ENCODE measurements around the gene CD84.
"Not testable (repeated sequence)": the region's sequence is repeated elsewhere in the genome, so short reads cannot be mapped to it uniquely, and the experiment has no call there.

The CD84 gene

DNA sequence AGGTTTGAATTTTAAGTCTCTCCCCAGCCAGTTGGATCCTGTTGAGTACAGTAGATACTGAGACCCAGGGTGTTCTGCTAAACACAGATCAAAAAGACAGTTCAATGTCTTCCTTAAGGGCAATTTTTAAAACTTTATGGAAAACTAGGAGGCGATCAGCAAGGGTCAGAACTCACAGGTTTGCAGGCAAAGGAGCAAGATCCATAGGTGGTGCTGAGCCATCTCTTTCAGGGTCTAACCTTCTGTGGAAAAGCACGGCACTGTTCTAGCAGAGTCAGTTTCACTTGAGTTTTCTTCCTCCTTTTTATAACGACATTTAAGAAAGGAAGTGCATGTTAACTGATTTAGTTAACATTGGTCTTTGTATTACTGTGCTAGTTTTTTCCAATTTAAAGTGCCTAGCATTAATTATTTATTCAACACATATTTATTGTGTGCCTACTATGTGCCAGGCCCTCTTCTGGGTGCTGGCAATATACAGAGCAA is at the start of gene CD84:
TSS of gene CD84 (minus strand) at position 281 of the 486 bp plus-strand sequence. CDS start at position 222, 59 bp downstream.
- in situ Hi-C loops (cut with MboI; ENCODE audit: low sequenced_read_pairs), result no loop called here

GRCh38 chr1:160628799-160629263 is 49.5 kb upstream of the CD84 start:
- in situ Hi-C loops (cut with MboI; ENCODE audit: low sequenced_read_pairs), result no loop called here

DNA sequence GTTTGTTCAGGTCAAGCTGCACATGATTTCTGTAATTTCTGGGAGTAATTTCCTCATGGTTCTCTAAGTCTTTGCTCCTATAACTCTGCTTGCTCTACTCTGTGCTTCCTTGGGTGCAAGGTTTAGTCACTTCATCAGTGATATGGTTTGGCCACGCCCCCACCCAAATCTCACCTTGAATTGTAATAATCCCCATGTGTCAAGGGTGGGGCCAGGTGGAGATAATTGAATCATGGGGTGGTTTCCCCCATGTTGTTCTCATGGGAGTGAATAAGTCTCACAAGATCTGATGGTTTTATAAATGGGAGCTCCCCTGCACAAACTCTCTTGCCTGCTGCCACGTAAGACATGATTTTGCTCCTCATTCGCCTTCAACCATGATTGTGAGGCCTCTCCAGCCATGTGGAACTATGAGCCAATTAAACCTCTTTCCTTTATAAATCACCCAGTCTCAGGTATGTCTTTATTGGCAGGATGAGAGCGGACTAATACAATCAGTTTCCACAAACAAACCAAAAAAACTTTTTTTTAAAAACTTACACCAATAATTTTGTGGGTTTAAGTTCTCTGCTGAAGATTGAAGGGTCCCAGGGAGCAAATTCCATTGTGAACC is 48.5 kb upstream of the CD84 start:
- in situ Hi-C loops (cut with MboI; ENCODE audit: low sequenced_read_pairs), result not testable (repeated sequence)

DNA sequence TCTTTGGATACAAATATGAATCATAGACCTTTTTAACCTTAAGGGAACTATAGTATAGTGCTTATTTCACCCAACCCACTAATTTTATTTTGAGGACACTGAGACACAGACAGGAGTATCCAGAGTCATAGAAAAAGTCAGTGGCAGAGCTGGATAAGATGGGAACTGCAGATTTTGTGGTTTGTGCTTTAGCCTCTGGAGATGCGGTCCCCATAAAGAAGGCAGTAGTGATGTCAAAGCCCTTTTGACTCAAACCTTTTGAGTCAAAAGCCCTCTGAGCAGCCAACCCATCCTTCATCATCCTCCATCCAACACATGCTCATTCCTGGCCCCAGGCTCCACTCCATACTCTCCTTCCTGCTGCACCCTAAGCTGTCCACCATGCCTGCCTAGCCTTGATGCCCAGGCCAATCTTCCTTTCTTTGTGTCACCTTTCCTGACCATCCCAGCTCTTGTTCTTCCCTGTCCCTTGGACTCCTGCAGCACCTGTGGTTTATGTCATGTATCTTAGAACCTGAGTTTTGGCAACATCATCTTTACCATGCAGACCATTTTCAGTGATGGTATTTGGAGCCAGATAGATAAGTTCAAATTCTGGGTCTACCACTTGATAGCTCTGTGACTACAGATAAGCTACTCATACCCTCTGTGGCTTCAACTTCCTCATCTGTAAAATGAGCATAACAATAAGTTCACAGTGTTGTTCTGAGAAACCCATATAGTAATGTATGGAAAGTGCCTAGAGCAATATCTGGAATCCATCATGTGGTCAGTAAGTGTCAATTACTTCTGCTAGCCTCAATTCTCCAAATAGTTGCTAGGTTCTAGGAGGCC is 47.4 kb upstream of the CD84 start:
- in situ Hi-C loops (cut with MboI; ENCODE audit: low sequenced_read_pairs), result no loop called here

GRCh38 chr1:160625725-160626498 is 46.6 kb upstream of the CD84 start:
- in situ Hi-C loops (cut with MboI; ENCODE audit: low sequenced_read_pairs), result no loop called here

DNA sequence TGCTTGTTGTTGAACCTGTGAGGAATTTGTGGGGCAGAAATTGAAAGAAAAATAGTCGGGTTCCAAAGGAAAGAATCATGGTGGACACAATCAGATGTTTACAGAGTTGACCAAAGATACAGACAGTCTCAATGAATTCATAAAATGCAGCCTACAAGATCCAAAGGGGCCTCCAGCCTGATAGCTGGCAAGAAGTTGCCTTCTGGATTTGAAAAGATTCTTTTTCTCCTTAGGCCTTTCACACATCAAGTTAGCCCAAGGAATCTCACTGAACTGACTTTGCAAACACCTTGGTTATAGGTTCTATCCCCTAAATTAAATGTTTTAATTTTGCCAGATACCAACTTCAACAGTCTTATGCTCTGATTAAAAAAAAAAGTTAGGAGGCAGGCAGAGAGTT is 46.0 kb upstream of the CD84 start:
- in situ Hi-C loops (cut with MboI; ENCODE audit: low sequenced_read_pairs), result no loop called here

- in situ Hi-C loops (cut with MboI; ENCODE audit: low sequenced_read_pairs), result no loop called here
Measured at GRCh38 chr1:160624464-160624863, 45.2 kb upstream of the CD84 start.

- in situ Hi-C loops (cut with MboI; ENCODE audit: low sequenced_read_pairs), result no loop called here
Measured at GRCh38 chr1:160623862-160624261, 44.6 kb upstream of the CD84 start.

GRCh38 chr1:160623227-160623633 is 43.9 kb upstream of the CD84 start:
- in situ Hi-C loops (cut with MboI; ENCODE audit: low sequenced_read_pairs), result no loop called here

GRCh38 chr1:160622501-160623226 is 43.4 kb upstream of the CD84 start:
- in situ Hi-C loops (cut with MboI; ENCODE audit: low sequenced_read_pairs), result no loop called here

DNA sequence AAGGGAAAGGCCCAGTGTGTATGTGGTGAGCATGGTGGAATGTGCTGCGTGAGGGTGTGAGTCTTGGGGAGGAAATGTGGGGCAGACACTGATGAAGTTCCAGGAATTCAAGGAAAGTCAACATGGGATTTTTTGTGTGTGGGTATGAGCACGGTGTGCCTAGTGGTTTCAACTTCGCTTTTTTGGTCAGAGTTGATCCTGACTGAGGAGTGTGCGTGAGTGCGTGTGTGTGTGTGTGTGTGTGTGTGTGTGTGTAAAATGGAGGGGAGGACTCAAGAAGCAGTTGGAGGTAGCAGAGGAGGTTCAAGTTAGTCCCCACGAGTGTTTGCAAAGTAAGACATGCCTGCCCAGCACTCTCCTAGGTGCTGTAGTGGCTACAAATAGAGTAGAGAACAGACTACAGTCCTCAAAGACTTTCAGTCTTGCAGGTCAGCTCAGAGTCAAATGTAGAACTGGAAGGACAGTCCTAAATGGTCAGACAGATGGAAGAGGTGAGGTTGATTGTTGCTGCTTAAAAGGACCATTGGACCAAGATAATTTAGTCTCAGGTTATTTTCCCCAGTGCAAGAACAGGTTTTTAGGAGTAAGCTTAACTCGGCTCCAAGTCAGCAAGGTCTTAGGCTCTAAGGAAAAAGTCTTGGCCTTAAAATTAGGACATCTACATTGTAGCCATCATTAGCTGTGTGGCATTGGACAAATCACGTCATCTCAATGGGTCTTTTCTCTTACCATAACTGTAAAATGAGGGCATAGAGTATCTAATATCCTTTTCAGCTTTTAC is 42.5 kb upstream of the CD84 start:
- in situ Hi-C loops (cut with MboI; ENCODE audit: low sequenced_read_pairs), result no loop called here

GRCh38 chr1:160620942-160621632 is 41.8 kb upstream of the CD84 start:
- in situ Hi-C loops (cut with MboI; ENCODE audit: low sequenced_read_pairs), result no loop called here

- in situ Hi-C loops (cut with MboI; ENCODE audit: low sequenced_read_pairs), result no loop called here
Measured at GRCh38 chr1:160619742-160620277, 40.5 kb upstream of the CD84 start.

- in situ Hi-C loops (cut with MboI; ENCODE audit: low sequenced_read_pairs), result no loop called here
Measured at GRCh38 chr1:160618763-160619274, 39.5 kb upstream of the CD84 start.

- in situ Hi-C loops (cut with MboI; ENCODE audit: low sequenced_read_pairs), result no loop called here
Measured at GRCh38 chr1:160618327-160618726, 39.0 kb upstream of the CD84 start.

DNA sequence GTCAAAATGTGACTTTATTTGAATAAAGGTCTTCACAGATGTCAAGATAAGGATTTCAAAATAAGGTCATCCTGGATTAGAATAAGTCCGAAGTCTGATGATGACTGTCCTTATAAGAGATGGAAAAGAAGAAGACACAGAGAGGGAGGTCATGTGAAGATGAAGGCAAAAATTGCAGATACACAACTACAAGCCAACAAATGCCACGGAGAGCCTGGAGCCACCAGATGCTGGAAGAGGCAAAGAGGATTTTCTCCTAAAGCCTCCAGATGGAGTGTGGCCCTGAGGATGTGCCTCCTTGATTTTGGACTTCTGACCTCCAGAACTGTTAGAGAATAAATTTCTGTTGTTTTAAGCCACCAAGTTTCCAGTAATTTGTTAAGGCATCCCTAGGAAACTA is 36.4 kb upstream of the CD84 start:
- in situ Hi-C loops (cut with MboI; ENCODE audit: low sequenced_read_pairs), result no loop called here

DNA sequence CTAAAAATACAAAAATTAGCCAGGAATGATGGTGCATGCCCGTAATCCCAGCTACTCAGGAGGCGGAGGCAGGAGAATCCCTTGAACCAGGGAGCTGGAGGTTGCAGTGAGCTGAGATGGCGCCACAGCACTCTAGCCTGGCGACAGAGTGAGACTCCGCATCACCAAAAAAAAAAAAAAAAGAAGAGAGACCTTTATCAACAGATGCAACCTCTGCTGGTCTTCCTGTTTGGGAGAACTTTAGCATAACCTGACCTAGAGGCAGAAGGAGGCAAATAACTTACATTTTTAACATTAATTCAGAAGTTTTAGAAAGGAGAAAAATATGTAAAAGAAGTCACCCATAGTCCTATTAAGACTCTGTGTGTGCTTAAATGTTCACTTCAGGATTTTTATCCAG is 35.1 kb upstream of the CD84 start:
- in situ Hi-C loops (cut with MboI; ENCODE audit: low sequenced_read_pairs), result no loop called here

- in situ Hi-C loops (cut with MboI; ENCODE audit: low sequenced_read_pairs), result no loop called here
Measured at GRCh38 chr1:160612613-160613218, 33.4 kb upstream of the CD84 start.

All from HL-60/S4 (cell line).